Measurements from ENCODE around the gene KRTCAP3. TPM values are rescaled to one million over a fixed set of nuclear protein-coding genes. Genes with fewer than 3 reads are reported as not detected.

KRTCAP3 gene
- total and polyA plus RNA-seq, 2 of the 8 experiments (the other 6 are each of a cell fraction or from before 2014, with no cell fraction given) = 55.4 to 72.5 TPM

- Histone ChIP-seq H2BK12ac (ENCODE audit: low read depth, low read length) (no peak overlapping the region), H3K27me3 (replicated peaks in 1 of 4; ENCODE audit: control insufficient read depth in 3 of 4, extremely low read depth in 1 of 4, insufficient read depth in 3 of 4, low read length in 3 of 4) (no peaks in the 10 kb centered on the region), H2BK15ac (ENCODE audit: low read length) (no peak overlapping the region), H3K27ac (ENCODE audit: low read depth, low read length) (no peak overlapping the region), H3K79me2 (ENCODE audit: control insufficient read depth in 1 of 2, insufficient read depth in 2 of 2, low read length in 2 of 2) (no peaks in the 10 kb centered on the region), H3K9ac (replicated peaks in 1 of 4; ENCODE audit: extremely low read depth in 1 of 4, low read depth in 3 of 4, low read length in 3 of 4) (no peak overlapping the region), H3K4me2 (ENCODE audit: insufficient read depth in 1 of 2, low read depth in 2 of 2, low read length in 2 of 2) (no peak overlapping the region), H3K23ac (ENCODE audit: insufficient read length) (no peak overlapping the region), H4K91ac (replicated peaks; ENCODE audit: insufficient read length, low read length) (no peak overlapping the region), H4K8ac (ENCODE audit: extremely low read depth, insufficient read depth, low read length) (no peak overlapping the region), H3K18ac (ENCODE audit: extremely low read depth, low read length) (no peak overlapping the region), H3K79me1 (ENCODE audit: low read depth, low read length) (no peaks in the 10 kb centered on the region), H4K5ac (ENCODE audit: insufficient read length, low read depth, low read length) (no peak overlapping the region), H4K20me1 (replicated peaks in 1 of 2; ENCODE audit: control insufficient read depth in 1 of 2, insufficient read depth in 2 of 2, low read length in 2 of 2) (no peaks in the 10 kb centered on the region), H3K4me3 (ENCODE audit: extremely low read depth in 1 of 4, insufficient read depth in 2 of 4, low read depth in 3 of 4, low read length in 4 of 4) (no peak overlapping the region), H2BK20ac (ENCODE audit: low read length) (no peak overlapping the region), H3K4ac (replicated peaks; ENCODE audit: insufficient read length, low read depth, low read length) (no peak overlapping the region), H2AFZ (ENCODE audit: low read length) (no peak overlapping the region), H3K4me1 (replicated peaks in 1 of 4; ENCODE audit: control insufficient read depth in 3 of 4, insufficient read depth in 4 of 4, low read length in 3 of 4) (no peaks in the 10 kb centered on the region), H3K23me2 (ENCODE audit: low read depth, low read length) (peaks cover 2% of the 10 kb centered on the region; the same call in 1 of the 2 replicates), H2BK5ac (ENCODE audit: low read depth, low read length) (no peak overlapping the region), H2BK120ac (replicated peaks; ENCODE audit: low read depth, low read length) (no peak overlapping the region), H3K9me3 (ENCODE audit: insufficient read depth in 2 of 2, low read depth in 1 of 2, low read length in 1 of 2) (no peaks in the 10 kb centered on the region), H3K36me3 (ENCODE audit: control insufficient read depth in 2 of 4, insufficient read depth in 4 of 4, low read length in 3 of 4) (no peaks in the 10 kb centered on the region), H3K56ac (replicated peaks; ENCODE audit: insufficient read length, low read depth, low read length) (no peak overlapping the region), H3K14ac (ENCODE audit: insufficient read length) (no peak overlapping the region), H2AK5ac (ENCODE audit: low read depth, low read length) (no peak overlapping the region)
- POLR2A ChIA-PET (ENCODE audit: partially characterized antibody) = no interaction called here
- no peak for DNase-seq (ENCODE audit: low read depth in 1 of 2, low spot score in 2 of 2)
- CTCF ChIA-PET (ENCODE audit: partially characterized antibody) = no interaction called here
- TF ChIP-seq EGR1 (IDR thresholded peaks at IDR 0.05; ENCODE audit: borderline replicate concordance, low read depth, low read length) (no peak), RXRA (IDR thresholded peaks at IDR 0.05; ENCODE audit: insufficient read depth, low read depth, low read length) (no peak), POLR2AphosphoS5 (IDR thresholded peaks at IDR 0.05; ENCODE audit: low read depth, low read length) (no peak), SP4 (IDR thresholded peaks at IDR 0.05; ENCODE audit: low read length) (no peak), KDM1A (IDR thresholded peaks at IDR 0.05; ENCODE audit: borderline replicate concordance, low read length) (no peak), SIRT6 (IDR thresholded peaks at IDR 0.05; ENCODE audit: low read length) (no peak), SUZ12 (IDR thresholded peaks at IDR 0.05; ENCODE audit: low read length) (no peak), RFX5 (IDR thresholded peaks at IDR 0.05; ENCODE audit: borderline replicate concordance, low read depth, low read length) (no peak), CBX5 (IDR thresholded peaks at IDR 0.05; ENCODE audit: low read depth, low read length) (no peak), RAD21 (IDR thresholded peaks at IDR 0.05 in 1 of 2, conservative IDR thresholded peaks at IDR 0.05 in 1 of 2; ENCODE audit: low read depth in 2 of 2, low read length in 2 of 2) (no peak), CREB1 (IDR thresholded peaks at IDR 0.05) (no peak)
- WGBS, 2 experiments (ENCODE audit: extremely low coverage in 1 of 2, insufficient coverage in 1 of 2, insufficient read length in 1 of 2, insufficient replicate concordance in 2 of 2, low coverage in 1 of 2, low lambda C conversion rate in 2 of 2, missing lambda C conversion rate in 1 of 2) = 90% methylated on average over 3 of the region's 3 CpGs; no CpG with 5 or more reads in 1 of the 2 experiments
- no peak for FAIRE-seq
Observed at GRCh38 chr2:27422958-27423357, 19.2 kb upstream of the KRTCAP3 start.
